H1 (cell line): ENCODE results near the gene FBXO47.

Experiments
- CTCF ChIP-seq, 3 experiments: IDR thresholded peaks; 1 replicate in 2 of 3; 2 replicates in 1 of 3; pipeline versions ENCODE4 v1.5.1 to v1.6.1; 2011; ENCODE audit warnings: low read length in 3 of 3, mild to moderate bottlenecking in 3 of 3, inconsistent platforms in 2 of 3, low read depth in 1 of 3, moderate library complexity in 1 of 3; ENCODE audit not compliant: insufficient read depth in 1 of 3; ENCODE audit errors: control extremely low read depth in 1 of 3
- EZH2 ChIP-seq: fragments of 200-600 bp; sonication (generic); IDR thresholded peaks from 2 replicates; pipeline ENCODE4 v1.7.1; 2012; ENCODE audit warnings: low read depth, mild to moderate bottlenecking, moderate library complexity, low read length, inconsistent platforms; ENCODE audit not compliant: severe bottlenecking
- JUND ChIP-seq: IDR thresholded peaks from 2 replicates; pipeline ENCODE4 v1.6.1; 2011; ENCODE audit warnings: mild to moderate bottlenecking, improper control_type of control experiment, low read length
- KDM5A ChIP-seq: fragments of 200-600 bp; IDR thresholded peaks from 2 replicates; pipeline ENCODE4 v1.7.1; 2012; ENCODE audit warnings: mild to moderate bottlenecking, low read length, inconsistent platforms, mixed read lengths
- POLR2A ChIP-seq, 2 experiments: IDR thresholded peaks; 1 replicate in 1 of 2; 2 replicates in 1 of 2; pipeline ENCODE4 v1.6.1; 2011; ENCODE audit warnings: low read depth in 2 of 2, low read length in 2 of 2, mild to moderate bottlenecking in 2 of 2; ENCODE audit errors: control extremely low read depth in 1 of 2
- POU5F1 ChIP-seq: IDR thresholded peaks from 2 replicates; pipeline ENCODE4 v1.6.1; 2011; ENCODE audit warnings: low read depth, mild to moderate bottlenecking, low read length, moderate library complexity
- RNF2 ChIP-seq: fragments of 200-900, 300-1000 bp; sonication (generic); IDR thresholded peaks from 2 replicates; pipeline ENCODE4 v1.7.1; 2016; ENCODE audit warnings: borderline replicate concordance, low read depth, mild to moderate bottlenecking, antibody characterized with exemption, low read length; ENCODE audit not compliant: poor library complexity, severe bottlenecking; ENCODE audit errors: missing control alignments
- SIN3A ChIP-seq, 2 experiments: IDR thresholded peaks in 1 of 2; conservative IDR thresholded peaks in 1 of 2; 2 replicates each; pipeline ENCODE4 v1.6.1; 2011 to 2012; ENCODE audit warnings: low read length in 2 of 2, improper control_type of control experiment in 1 of 2, low read depth in 1 of 2, mild to moderate bottlenecking in 1 of 2
- SP1 ChIP-seq: IDR thresholded peaks from 2 replicates; pipeline ENCODE4 v1.6.1; 2011; ENCODE audit warnings: low read depth, low read length

- TF ChIP-seq CTCF (IDR thresholded peaks at IDR 0.05; ENCODE audit: control extremely low read depth in 1 of 3, insufficient read depth in 1 of 3, low read depth in 1 of 3, low read length in 3 of 3) (no peak), KDM5A (no peak), POU5F1 (no peak), SIN3A (conservative IDR thresholded peaks at IDR 0.05 in 1 of 2, IDR thresholded peaks at IDR 0.05 in 1 of 2; ENCODE audit: low read depth in 1 of 2, low read length in 2 of 2) (no peak), EZH2 (no peak), POLR2A (IDR thresholded peaks at IDR 0.05; ENCODE audit: control extremely low read depth in 1 of 2, low read depth in 2 of 2, low read length in 2 of 2) (no peak), JUND (no peak), SP1 (no peak), RNF2 (no peak)
These were observed 69.4 kb downstream of the FBXO47 start for GRCh38 chr17:38897671-38898290.
